OCI-LY1 (cell line): ENCODE results near the gene HPCAL1.
"Not testable (repeated sequence)": the region's sequence is repeated elsewhere in the genome, so short reads cannot be mapped to it uniquely, and the experiment has no call there.

Source experiments
- H2AFZ ChIP-seq: fragments of 200-600 bp; sonication (generic), shearing (Covaris generic); 2 replicates; pipeline ENCODE4 v1.6.0; 2014; ENCODE audit warnings: antibody characterized with exemption, mild to moderate bottlenecking, low read length
- H3F3A ChIP-seq: fragments of 200-600 bp; sonication (generic), shearing (Covaris generic); 2 replicates; pipeline ENCODE4 v1.6.0; 2014; ENCODE audit warnings: mild to moderate bottlenecking, antibody characterized with exemption, low read length, moderate library complexity; ENCODE audit not compliant: insufficient read depth
- H3K27ac ChIP-seq: fragments of 200-600 bp; sonication (generic); 2 replicates; pipeline ENCODE4 v1.5.1; 2014; ENCODE audit warnings: low read length, mixed run types, mild to moderate bottlenecking, low read depth; ENCODE audit not compliant: poor library complexity, severe bottlenecking
- H3K27me3 ChIP-seq: fragments of 200-600 bp; sonication (generic); 2 replicates; pipeline ENCODE4 v1.6.0; 2014; ENCODE audit warnings: antibody characterized with exemption, mild to moderate bottlenecking, low read length, moderate library complexity; ENCODE audit not compliant: insufficient read depth
- H3K36me3 ChIP-seq: fragments of 200-600 bp; sonication (generic); 2 replicates; pipeline ENCODE4 v1.6.1; 2014; ENCODE audit warnings: mild to moderate bottlenecking, antibody characterized with exemption, low read length, moderate library complexity, mixed read lengths; ENCODE audit not compliant: insufficient read depth
- H3K4me1 ChIP-seq: fragments of 200-600 bp; sonication (generic); 2 replicates; pipeline ENCODE4 v1.5.1; 2014; ENCODE audit warnings: mild to moderate bottlenecking, low read length, moderate library complexity; ENCODE audit not compliant: insufficient read depth, severe bottlenecking
- H3K4me2 ChIP-seq: fragments of 200-600 bp; sonication (generic), shearing (Covaris generic); 2 replicates; pipeline ENCODE4 v1.6.1; 2014; ENCODE audit warnings: low read length
- H3K4me3 ChIP-seq: fragments of 200-600 bp; sonication (generic); 2 replicates; pipeline ENCODE4 v1.5.1; 2014; ENCODE audit warnings: low read length, low read depth, mild to moderate bottlenecking, mixed read lengths; ENCODE audit not compliant: poor library complexity, severe bottlenecking
- H3K79me2 ChIP-seq: fragments of 200-600 bp; shearing (Covaris generic); 2 replicates; pipeline ENCODE4 v1.6.1; 2016; ENCODE audit warnings: mixed run types, low read length, mixed read lengths; ENCODE audit not compliant: insufficient read depth
- H3K9ac ChIP-seq: fragments of 200-600 bp; sonication (generic), shearing (Covaris generic); 2 replicates; pipeline ENCODE4 v1.6.1; 2014; ENCODE audit warnings: mild to moderate bottlenecking, low read length, mixed read lengths
- H3K9me2 ChIP-seq: fragments of 200-600 bp; sonication (generic), shearing (Covaris generic); 2 replicates; pipeline ENCODE4 v1.6.1; 2014; ENCODE audit warnings: low read depth, mild to moderate bottlenecking, low read length, mixed read lengths
- H3K9me3 ChIP-seq: fragments of 200-600 bp; shearing (Covaris generic); 2 replicates; pipeline ENCODE4 v1.6.1; 2014; ENCODE audit warnings: low read length, mixed read lengths
- H4K20me1 ChIP-seq: fragments of 200-600 bp; sonication (generic), shearing (Covaris generic); 2 replicates; pipeline ENCODE4 v1.6.0; 2016; ENCODE audit warnings: mild to moderate bottlenecking, low read length; ENCODE audit not compliant: insufficient read depth
- CTCF ChIP-seq: fragments of 200-600 bp; sonication (generic), shearing (Covaris generic); IDR thresholded peaks from 2 replicates; pipeline ENCODE4 v1.5.1; 2017; ENCODE audit warnings: mild to moderate bottlenecking, antibody characterized with exemption, low read length, moderate library complexity, mixed read lengths
- EZH2 ChIP-seq: fragments of 200-600 bp; sonication (generic), shearing (Covaris generic); IDR thresholded peaks from 2 replicates; pipeline ENCODE4 v1.8.0; 2017; ENCODE audit warnings: borderline replicate concordance, mixed run types, mild to moderate bottlenecking, antibody characterized with exemption, low read length, moderate library complexity, mixed read lengths

HPCAL1 gene

GRCh38 chr2:10453905-10454298 lies 151.2 kb downstream of the HPCAL1 start:
- no peak overlapping the region for H3K9ac ChIP-seq
- H3K4me1 ChIP-seq = peaks cover 8% of the 10 kb centered on the region
- no peak overlapping the region for H2AFZ ChIP-seq
- no peak overlapping the region for H3K4me3 ChIP-seq
- no peaks in the 10 kb centered on the region for H3K9me3 ChIP-seq
- no peak overlapping the region for H3K4me2 ChIP-seq
- H3K79me2 ChIP-seq = no peaks in the 10 kb centered on the region
- peaks cover 14% of the 10 kb centered on the region; the same call in 1 of the 2 replicates for H3K27me3 ChIP-seq
- no peaks in the 10 kb centered on the region for H4K20me1 ChIP-seq
- H3F3A ChIP-seq = no peaks in the 10 kb centered on the region
- H3K27ac ChIP-seq = no peak overlapping the region
- TF ChIP-seq CTCF = no peak
- no peak for TF ChIP-seq EZH2
- H3K36me3 ChIP-seq = no peaks in the 10 kb centered on the region
- no peaks in the 10 kb centered on the region for H3K9me2 ChIP-seq

- TF ChIP-seq EZH2 = no peak
- no peak for TF ChIP-seq CTCF
These were observed 151.8 kb downstream of the HPCAL1 start for GRCh38 chr2:10454505-10454904.

GRCh38 chr2:10457195-10457594 lies 154.5 kb downstream of the HPCAL1 start:
- not testable (repeated sequence) for H3K9me2 ChIP-seq, H3K79me2 ChIP-seq, H3K36me3 ChIP-seq, H3K9ac ChIP-seq, H3K27ac ChIP-seq, H3F3A ChIP-seq, H3K4me2 ChIP-seq, H3K4me3 ChIP-seq, H3K9me3 ChIP-seq, H4K20me1 ChIP-seq, H3K4me1 ChIP-seq, H2AFZ ChIP-seq
- H3K27me3 ChIP-seq = peaks cover 15% of the 10 kb centered on the region; the same call in 1 of the 2 replicates

More at GRCh38 chr2:10454505-10454904, 151.8 kb downstream of the HPCAL1 start:
- Histone ChIP-seq H4K20me1 (no peaks in the 10 kb centered on the region), H3K9me3 (no peaks in the 10 kb centered on the region), H3F3A (no peaks in the 10 kb centered on the region), H3K9me2 (no peaks in the 10 kb centered on the region), H3K4me2 (no peak overlapping the region), H2AFZ (no peak overlapping the region), H3K9ac (no peak overlapping the region), H3K79me2 (no peaks in the 10 kb centered on the region), H3K4me3 (no peak overlapping the region), H3K27me3 (peaks cover 14% of the 10 kb centered on the region; the same call in 1 of the 2 replicates), H3K27ac (no peak overlapping the region), H3K4me1 (peaks cover 2% of the 10 kb centered on the region), H3K36me3 (no peaks in the 10 kb centered on the region)

DNA sequence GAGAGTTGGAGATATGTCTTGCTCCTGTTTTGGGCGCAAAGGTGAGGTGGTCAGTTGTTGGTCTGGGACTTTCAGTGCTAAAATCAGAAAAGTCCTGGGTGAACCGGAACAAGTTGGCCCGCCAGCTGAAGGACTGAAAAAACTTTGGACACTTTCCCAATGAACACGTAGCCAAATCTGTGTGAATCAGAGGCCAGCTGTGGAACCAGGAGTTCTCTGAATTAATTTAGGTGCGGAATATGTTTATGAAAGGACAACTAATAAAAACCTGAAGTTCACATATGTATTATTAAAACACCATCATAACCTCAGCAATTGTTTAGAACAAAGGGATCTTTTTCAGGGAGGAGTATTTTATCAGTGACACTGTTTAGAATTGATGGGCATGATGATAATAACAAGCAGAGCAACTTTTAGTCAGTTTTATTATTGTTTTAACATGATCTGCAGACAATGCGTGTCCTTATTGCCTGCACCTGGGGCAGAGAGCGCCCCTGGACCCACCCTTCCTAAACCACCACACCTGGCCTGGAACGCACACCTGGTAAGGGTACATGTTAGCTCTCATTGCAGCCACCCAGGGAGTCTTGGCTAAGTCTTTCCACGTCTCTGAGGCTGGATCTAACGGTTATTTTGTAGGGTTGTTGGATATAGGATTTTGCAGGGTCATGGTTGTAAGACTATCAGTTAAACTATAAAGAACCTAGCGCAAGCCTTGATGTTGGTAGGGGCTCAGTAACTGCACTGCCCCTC lies 155.3 kb downstream of the HPCAL1 start:
- Histone ChIP-seq H3K4me2 (no peak overlapping the region), H3K4me3 (no peak overlapping the region), H2AFZ (no peak overlapping the region), H3K4me1 (no peaks in the 10 kb centered on the region), H3K9ac (no peak overlapping the region), H3K79me2 (no peaks in the 10 kb centered on the region), H3F3A (no peaks in the 10 kb centered on the region), H3K36me3 (no peaks in the 10 kb centered on the region), H3K9me3 (no peaks in the 10 kb centered on the region), H3K27me3 (peaks cover 19% of the 10 kb centered on the region; the same call in 1 of the 2 replicates), H4K20me1 (no peaks in the 10 kb centered on the region), H3K27ac (no peak overlapping the region), H3K9me2 (no peaks in the 10 kb centered on the region)
- TF ChIP-seq CTCF (no peak), EZH2 (no peak)
